Panc1 (cell line): ENCODE data around the gene CACNA1C.

Experiments
- CTCF ChIP-seq: fragments of 450-650 bp; IDR thresholded peaks from 2 replicates; pipeline ENCODE4 v1.5.1; 2017; ENCODE audit warnings: mild to moderate bottlenecking
- SIN3A ChIP-seq: IDR thresholded peaks from 2 replicates; pipeline ENCODE4 v1.6.1; 2012; ENCODE audit warnings: low read depth, mild to moderate bottlenecking, low read length, moderate library complexity, borderline replicate concordance; ENCODE audit not compliant: insufficient read depth

- TF ChIP-seq CTCF (no peak), SIN3A (no peak)
These were observed 301.6 kb downstream of the CACNA1C start for GRCh38 chr12:2354151-2354991.
